ENCODE data around the gene PDZRN3. TPM values are rescaled to one million over a fixed set of nuclear protein-coding genes. Genes with fewer than 3 reads are reported as not detected.

The PDZRN3 gene
- total RNA-seq, 4 donors from 2014 or later, result 227 to 305 (median 265) TPM

DNA sequence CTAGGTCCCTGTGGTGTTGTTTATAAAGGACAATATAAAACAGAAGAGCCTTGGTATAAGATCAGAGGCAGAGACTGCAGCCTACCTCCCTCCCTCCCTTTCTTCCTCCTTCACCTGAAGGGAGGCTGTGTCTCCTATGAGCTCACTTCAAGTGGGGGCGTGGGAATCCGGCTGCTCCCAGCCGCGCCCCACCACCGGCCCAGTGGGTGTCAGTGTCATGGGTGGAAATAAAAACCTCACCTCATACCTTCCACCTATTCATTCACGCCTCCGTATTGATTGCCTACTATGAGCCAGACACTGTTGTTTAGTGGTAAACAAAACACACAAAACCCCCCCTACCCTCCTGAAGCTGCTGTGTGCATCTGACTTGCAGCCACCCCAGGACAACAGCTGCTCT is 181.9 kb downstream of the PDZRN3 start:
- Histone ChIP-seq H3K4me3 (no peak overlapping the region), H3K27me3 (no peaks in the 10 kb centered on the region), H3K9me3 (no peaks in the 10 kb centered on the region), H3K36me3 (no peaks in the 10 kb centered on the region), H3K27ac (peak overlapping the region in 1 of 4 donors; percentile 35), H3K4me1 (peaks cover 0 to 78% (median 2%) of the 10 kb centered on the region in 3 donors)
- TF ChIP-seq POLR2A (IDR thresholded peaks at IDR 0.05) (no peak), POLR2AphosphoS5 (IDR thresholded peaks at IDR 0.05) (no peak), EP300 (IDR thresholded peaks at IDR 0.05) (no peak)
- TF ChIP-seq, protein P1, sequence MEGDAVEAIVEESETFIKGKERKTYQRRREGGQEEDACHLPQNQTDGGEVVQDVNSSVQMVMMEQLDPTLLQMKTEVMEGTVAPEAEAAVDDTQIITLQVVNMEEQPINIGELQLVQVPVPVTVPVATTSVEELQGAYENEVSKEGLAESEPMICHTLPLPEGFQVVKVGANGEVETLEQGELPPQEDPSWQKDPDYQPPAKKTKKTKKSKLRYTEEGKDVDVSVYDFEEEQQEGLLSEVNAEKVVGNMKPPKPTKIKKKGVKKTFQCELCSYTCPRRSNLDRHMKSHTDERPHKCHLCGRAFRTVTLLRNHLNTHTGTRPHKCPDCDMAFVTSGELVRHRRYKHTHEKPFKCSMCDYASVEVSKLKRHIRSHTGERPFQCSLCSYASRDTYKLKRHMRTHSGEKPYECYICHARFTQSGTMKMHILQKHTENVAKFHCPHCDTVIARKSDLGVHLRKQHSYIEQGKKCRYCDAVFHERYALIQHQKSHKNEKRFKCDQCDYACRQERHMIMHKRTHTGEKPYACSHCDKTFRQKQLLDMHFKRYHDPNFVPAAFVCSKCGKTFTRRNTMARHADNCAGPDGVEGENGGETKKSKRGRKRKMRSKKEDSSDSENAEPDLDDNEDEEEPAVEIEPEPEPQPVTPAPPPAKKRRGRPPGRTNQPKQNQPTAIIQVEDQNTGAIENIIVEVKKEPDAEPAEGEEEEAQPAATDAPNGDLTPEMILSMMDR (IDR thresholded peaks at IDR 0.05), result no peak
- WGBS, 2 donors (ENCODE audit: low coverage in 1 of 2), result 100% methylated on average over 1 of the region's 7 CpGs; no CpG with 5 or more reads in 1 of the 2 donors
- ATAC-seq, result no peak

DNA sequence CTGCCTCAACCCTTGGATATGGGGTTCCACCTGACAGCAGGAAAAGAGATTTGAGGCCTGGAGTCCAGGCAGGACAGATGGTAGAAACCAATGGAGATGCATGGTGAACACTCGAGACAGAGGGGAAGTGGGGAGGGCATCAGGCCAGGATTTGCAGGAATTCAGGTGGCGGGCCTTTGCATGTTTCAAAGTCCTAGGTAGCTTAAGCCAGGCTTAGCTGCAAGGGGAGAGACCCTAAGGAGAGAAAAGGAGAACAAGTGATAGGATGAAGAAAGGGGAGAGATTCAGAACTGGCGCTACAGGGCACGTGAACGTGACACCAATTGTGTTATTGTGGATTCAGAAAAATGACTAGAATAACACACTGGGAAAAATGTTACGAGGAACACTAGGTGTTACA is 182.6 kb downstream of the PDZRN3 start:
- Histone ChIP-seq H3K9me3 (no peaks in the 10 kb centered on the region), H3K27ac (peak overlapping the region in 1 of 4 donors; percentile 35), H3K27me3 (no peaks in the 10 kb centered on the region), H3K4me1 (peaks cover 0 to 78% (median 7%) of the 10 kb centered on the region in 3 donors), H3K4me3 (no peak overlapping the region), H3K36me3 (no peaks in the 10 kb centered on the region)
- WGBS, 2 donors (ENCODE audit: low coverage in 1 of 2), result 80 to 88% methylated on average over 4 to 6 of the region's 6 CpGs
- TF ChIP-seq, protein P1 (IDR thresholded peaks at IDR 0.05), result no peak
- TF ChIP-seq EP300 (IDR thresholded peaks at IDR 0.05) (no peak), POLR2A (IDR thresholded peaks at IDR 0.05) (no peak), POLR2AphosphoS5 (IDR thresholded peaks at IDR 0.05) (no peak)
- no peak for ATAC-seq

DNA sequence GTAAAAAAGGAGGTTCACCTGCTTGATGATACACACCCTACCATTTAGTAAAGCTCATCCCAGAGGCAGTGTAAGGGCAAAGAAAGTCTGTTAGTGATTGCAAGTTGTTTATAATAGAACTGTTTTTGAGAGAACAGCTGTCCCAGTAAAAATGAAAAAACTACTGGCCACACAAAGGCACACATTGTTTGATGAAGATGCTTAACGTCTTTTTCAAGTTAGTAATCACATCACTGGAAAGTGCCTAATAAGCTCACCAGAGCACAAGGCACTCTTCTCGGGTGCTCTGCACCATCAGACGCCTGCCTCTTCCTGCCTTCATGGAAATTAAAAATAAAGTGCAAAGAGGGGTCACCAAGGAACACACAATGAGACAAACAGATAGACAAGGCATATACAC is 186.9 kb downstream of the PDZRN3 start:
- peak overlapping the region in 3 of 4 donors; percentile 21 to 56 (median 54) for H3K27ac ChIP-seq
- peak; percentile 32 for ATAC-seq
- no peaks in the 10 kb centered on the region for H3K9me3 ChIP-seq

DNA sequence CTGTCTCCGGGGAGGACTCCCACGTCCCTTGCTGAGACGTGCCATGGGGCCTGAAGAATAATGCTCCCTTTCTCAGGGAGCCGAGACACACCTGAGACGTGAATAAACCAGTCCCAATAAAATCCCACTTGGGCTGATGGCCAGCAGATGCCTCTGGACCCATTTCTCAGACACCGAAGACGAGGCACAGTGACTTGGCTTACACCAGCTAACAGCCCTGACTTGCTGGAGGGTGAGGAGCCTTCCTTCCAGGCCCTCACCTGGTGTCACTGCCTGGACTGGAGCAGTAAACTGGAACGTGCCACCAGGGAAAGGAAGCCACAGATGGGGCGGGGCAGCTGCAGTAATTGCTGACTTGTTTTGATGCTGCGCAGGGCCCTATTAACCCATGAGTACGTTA is 189.7 kb downstream of the PDZRN3 start:
- Histone ChIP-seq H3K36me3 (no peaks in the 10 kb centered on the region), H3K27me3 (no peaks in the 10 kb centered on the region), H3K4me1 (peaks cover 4 to 91% (median 33%) of the 10 kb centered on the region in 3 donors), H3K4me3 (no peak overlapping the region), H3K27ac (peak overlapping the region in 2 of 4 donors; percentile 27 to 37), H3K9me3 (no peaks in the 10 kb centered on the region)
- WGBS, 2 donors (ENCODE audit: low coverage in 1 of 2), result 70 to 79% methylated on average over 3 to 9 of the region's 11 CpGs
- no peak for ATAC-seq
- TF ChIP-seq POLR2A (IDR thresholded peaks at IDR 0.05), result no peak
- TF ChIP-seq, protein P1 (IDR thresholded peaks at IDR 0.05), result no peak

More for the DNA sequence above, 186.9 kb downstream of the PDZRN3 start:
- Histone ChIP-seq H3K36me3 (no peaks in the 10 kb centered on the region), H3K4me1 (peaks cover 0 to 83% (median 20%) of the 10 kb centered on the region in 3 donors), H3K4me3 (no peak overlapping the region), H3K27me3 (no peaks in the 10 kb centered on the region)
- WGBS, 2 donors (ENCODE audit: low coverage in 1 of 2), result 16 to 19% methylated on average over 3 of the region's 3 CpGs
- TF ChIP-seq POLR2AphosphoS5 (IDR thresholded peaks at IDR 0.05), result peak; percentile 18
- TF ChIP-seq, protein P1 (IDR thresholded peaks at IDR 0.05), result no peak

DNA sequence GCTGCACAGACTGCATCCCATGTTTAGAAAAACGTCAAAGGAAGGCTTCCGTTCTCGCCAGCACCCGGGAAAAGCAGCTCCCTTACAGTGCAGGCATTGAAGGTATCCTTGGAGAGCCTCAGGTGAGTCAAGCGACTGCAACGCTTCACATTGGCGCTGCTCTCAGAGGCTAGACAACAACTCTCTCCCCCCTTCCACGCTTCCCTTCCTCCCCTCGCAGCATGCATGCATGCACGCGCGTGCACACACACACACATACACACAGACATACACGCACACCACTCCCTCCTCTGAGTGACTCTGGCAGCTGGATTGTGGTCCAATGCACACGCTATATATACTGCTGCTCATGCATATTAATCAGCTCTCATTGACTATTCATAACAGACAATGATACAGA is 191.1 kb downstream of the PDZRN3 start:
- 11 to 36% methylated on average over 5 to 8 of the region's 14 CpGs for WGBS, 2 donors (ENCODE audit: low coverage in 1 of 2)
- H3K4me3 ChIP-seq, result no peak overlapping the region
- no peaks in the 10 kb centered on the region for H3K9me3 ChIP-seq
- H3K27me3 ChIP-seq, result no peaks in the 10 kb centered on the region
- no peaks in the 10 kb centered on the region for H3K36me3 ChIP-seq
- peaks cover 4 to 89% (median 33%) of the 10 kb centered on the region in 3 donors for H3K4me1 ChIP-seq
- no peak for ATAC-seq
- TF ChIP-seq POLR2AphosphoS5 (IDR thresholded peaks at IDR 0.05), result no peak
- TF ChIP-seq EP300 (IDR thresholded peaks at IDR 0.05), result no peak
- no peak for TF ChIP-seq POLR2A (IDR thresholded peaks at IDR 0.05)
- TF ChIP-seq, protein P1 (IDR thresholded peaks at IDR 0.05), result no peak
- peak overlapping the region in 2 of 4 donors; percentile 60 to 82 for H3K27ac ChIP-seq
